H9 (cell line): Measurements from ENCODE around the gene ZNF132. TPM values are rescaled to one million over a fixed set of nuclear protein-coding genes. Genes with fewer than 3 reads are reported as not detected.

Experiments
- DNase-seq: peaks from one replicate; pipeline ENCODE4 v3.0.0-alpha.2; 2017
- H2AFZ ChIP-seq: one replicate; pipeline ENCODE4 v1.6.1; 2013; ENCODE audit warnings: mild to moderate bottlenecking, low read length, control low read depth, moderate library complexity
- H2AK5ac ChIP-seq: 2 replicates; pipeline ENCODE4 v1.6.1; 2013; ENCODE audit warnings: low read length, control low read depth, mixed read lengths; ENCODE audit not compliant: insufficient read length
- H2BK120ac ChIP-seq: one replicate; pipeline ENCODE4 v1.6.1; 2013; ENCODE audit warnings: low read depth, mild to moderate bottlenecking, low read length, control low read depth, inconsistent platforms; ENCODE audit not compliant: poor library complexity, severe bottlenecking
- H2BK12ac ChIP-seq: 2 replicates; pipeline ENCODE4 v1.6.1; 2013; ENCODE audit warnings: low read length, control low read depth, mixed read lengths, low read depth; ENCODE audit not compliant: insufficient read length
- H2BK15ac ChIP-seq: 2 replicates; pipeline ENCODE4 v1.6.1; 2013; ENCODE audit warnings: low read depth, low read length, control low read depth
- H2BK20ac ChIP-seq: one replicate; pipeline ENCODE4 v1.6.1; 2013; ENCODE audit warnings: low read depth, mild to moderate bottlenecking, low read length, control low read depth, inconsistent platforms; ENCODE audit not compliant: poor library complexity, severe bottlenecking
- H2BK5ac ChIP-seq: 2 replicates; pipeline ENCODE4 v1.6.1; 2013; ENCODE audit warnings: low read length, control low read depth, mixed read lengths; ENCODE audit not compliant: insufficient read length
- H3K14ac ChIP-seq: 2 replicates; pipeline ENCODE4 v1.6.1; 2013; ENCODE audit warnings: low read length, control low read depth; ENCODE audit not compliant: insufficient read depth
- H3K18ac ChIP-seq: 2 replicates; pipeline ENCODE4 v1.6.1; 2013; ENCODE audit warnings: low read depth, mild to moderate bottlenecking, mixed read lengths, low read length, control low read depth; ENCODE audit not compliant: insufficient read length
- H3K23ac ChIP-seq: 2 replicates; pipeline ENCODE4 v1.6.1; 2013; ENCODE audit warnings: low read length, control low read depth, mixed read lengths, low read depth; ENCODE audit not compliant: insufficient read length
- H3K23me2 ChIP-seq: 2 replicates; pipeline ENCODE4 v1.6.1; 2013; ENCODE audit warnings: low read depth, mild to moderate bottlenecking, mixed read lengths, low read length, control low read depth; ENCODE audit not compliant: insufficient read length, poor library complexity, severe bottlenecking
- H3K27ac ChIP-seq: 2 replicates; pipeline ENCODE4 v1.5.1; 2013; ENCODE audit warnings: low read length, control low read depth, mixed read lengths, low read depth; ENCODE audit not compliant: insufficient read length
- H3K27me3 ChIP-seq: 2 replicates; pipeline ENCODE4 v1.6.1; 2013; ENCODE audit warnings: low read length, control low read depth, inconsistent platforms; ENCODE audit not compliant: insufficient read depth
- H3K4ac ChIP-seq: 2 replicates; pipeline ENCODE4 v1.6.1; 2013; ENCODE audit warnings: low read depth, mild to moderate bottlenecking, control low read depth, inconsistent platforms, low read length, moderate library complexity
- H3K4me1 ChIP-seq: 2 replicates; pipeline ENCODE4 v1.6.1; 2013; ENCODE audit warnings: low read length, control low read depth, inconsistent platforms; ENCODE audit not compliant: insufficient read depth
- H3K4me2 ChIP-seq: 2 replicates; pipeline ENCODE4 v1.6.1; 2013; ENCODE audit warnings: low read length, control low read depth, mixed read lengths; ENCODE audit not compliant: insufficient read length, insufficient read depth
- H3K56ac ChIP-seq: 2 replicates; pipeline ENCODE4 v1.6.1; 2013; ENCODE audit warnings: low read depth, mild to moderate bottlenecking, mixed read lengths, low read length, control low read depth; ENCODE audit not compliant: insufficient read length
- H3K79me1 ChIP-seq: 2 replicates; pipeline ENCODE4 v1.6.1; 2013; ENCODE audit warnings: low read depth, mild to moderate bottlenecking, moderate library complexity, low read length, control low read depth, inconsistent platforms; ENCODE audit not compliant: insufficient read depth, poor library complexity, severe bottlenecking
- H3K79me2 ChIP-seq: 2 replicates; pipeline ENCODE4 v1.6.1; 2013; ENCODE audit warnings: low read length, control low read depth, inconsistent platforms; ENCODE audit not compliant: insufficient read depth
- H3K9ac ChIP-seq: 2 replicates; pipeline ENCODE4 v1.6.1; 2013; ENCODE audit warnings: low read length, control low read depth, mixed read lengths; ENCODE audit not compliant: insufficient read length; ENCODE audit errors: extremely low read depth
- H3K9me3 ChIP-seq: one replicate; pipeline ENCODE4 v1.6.1; 2013; ENCODE audit warnings: low read depth, low read length, inconsistent platforms; ENCODE audit not compliant: control insufficient read depth
- H3T11ph ChIP-seq: one replicate; pipeline ENCODE4 v1.6.1; 2013; ENCODE audit warnings: mild to moderate bottlenecking, low read length, control low read depth, inconsistent platforms
- H4K20me1 ChIP-seq: one replicate; pipeline ENCODE4 v1.6.1; 2013; ENCODE audit not compliant: control insufficient read depth, insufficient read length, insufficient read depth
- H4K5ac ChIP-seq: 2 replicates; pipeline ENCODE4 v1.6.1; 2013; ENCODE audit warnings: low read depth, mild to moderate bottlenecking, mixed read lengths, low read length, control low read depth; ENCODE audit not compliant: insufficient read length
- H4K8ac ChIP-seq: replicated peaks from 2 replicates; pipeline ENCODE4 v1.6.1; 2013; ENCODE audit warnings: low read length, control low read depth, mixed read lengths, low read depth; ENCODE audit not compliant: insufficient read length
- H4K91ac ChIP-seq: 2 replicates; pipeline ENCODE4 v1.6.1; 2013; ENCODE audit warnings: low read depth, mild to moderate bottlenecking, moderate library complexity, mixed read lengths, low read length, control low read depth; ENCODE audit not compliant: insufficient read length
- H3K27ac Mint-ChIP-seq, 3 experiments: 2 replicates in 2 of 3; 3 replicates in 1 of 3; pipeline ENCODE4 v1.8.0; 2020 to 2021; ENCODE audit warnings: mixed read lengths in 3 of 3, mild to moderate bottlenecking in 1 of 3, moderate library complexity in 1 of 3
- H3K27me3 Mint-ChIP-seq: 2 replicates; pipeline ENCODE4 v1.8.0; 2021; ENCODE audit warnings: low read depth, mild to moderate bottlenecking, moderate library complexity, mixed read lengths
- H3K36me3 Mint-ChIP-seq, 3 experiments: 2 replicates in 2 of 3; 3 replicates in 1 of 3; pipeline ENCODE4 v1.8.0; 2020 to 2021; ENCODE audit warnings: low read depth in 3 of 3, mixed read lengths in 3 of 3; ENCODE audit not compliant: insufficient read depth in 1 of 3
- H3K4me1 Mint-ChIP-seq, 2 experiments: 2 replicates each; pipeline ENCODE4 v1.8.0; 2020; ENCODE audit warnings: mixed read lengths in 2 of 2
- H3K4me3 Mint-ChIP-seq, 2 experiments: 2 replicates in 1 of 2; 3 replicates in 1 of 2; pipeline ENCODE4 v1.8.0; 2020 to 2021; ENCODE audit warnings: mild to moderate bottlenecking in 2 of 2, mixed read lengths in 2 of 2, moderate library complexity in 1 of 2
- H3K9me3 Mint-ChIP-seq, 2 experiments: 2 replicates in 1 of 2; 3 replicates in 1 of 2; pipeline ENCODE4 v1.8.0; 2020; ENCODE audit warnings: mild to moderate bottlenecking in 2 of 2, mixed read lengths in 2 of 2, moderate library complexity in 1 of 2
- CTCF ChIP-seq: fragments of 200-600 bp; sonication (generic); conservative IDR thresholded peaks from 3 replicates; pipeline ENCODE4 v1.8.0; 2021; ENCODE audit warnings: antibody characterized with exemption, mild to moderate bottlenecking
- WGBS: extraction: QIAGEN DNeasy Blood & Tissue Kit; methylation state at CpG from one replicate; pipeline ENCODE4 v1.1.7; 2013; ENCODE audit warnings: missing lambda C conversion rate, low lambda C conversion rate, mixed read lengths; ENCODE audit not compliant: insufficient read length; ENCODE audit errors: extremely low coverage; 5-methylcytosine and 5-hydroxymethylcytosine counted together
- total RNA-seq: library from RNA; stranded (reverse); gene quantifications from 2 replicates; pipeline ENCODE4 v1.2.1, GENCODE V29; 2021

Gene ZNF132
- total RNA-seq, 1 experiment from 2014 or later: 0.24 TPM

GRCh38 chr19:58397533-58398037, 42.4 kb downstream of the ZNF132 start:
- no peak overlapping the region for H3K18ac ChIP-seq
- no peak overlapping the region for H3K4ac ChIP-seq
- no peak for TF ChIP-seq CTCF
- WGBS: no CpG with 5 or more reads among the region's 7 CpGs
- H3K4me3 Mint-ChIP-seq: peak overlapping the region in 1 of 2 experiments; percentile 40; a peak in 1 of 5 replicates
- no peak overlapping the region for H4K91ac ChIP-seq
- H3K27ac ChIP-seq: no peak overlapping the region
- no peaks in the 10 kb centered on the region for H3K79me2 ChIP-seq
- no peak overlapping the region for H3K4me2 ChIP-seq
- no peak overlapping the region for H3K23ac ChIP-seq
- H2AFZ ChIP-seq: no peak overlapping the region
- H3K9ac ChIP-seq: no peak overlapping the region
- H3K23me2 ChIP-seq: peaks cover 13% of the 10 kb centered on the region
- H4K8ac ChIP-seq: no peak overlapping the region
- peaks cover 5% of the 10 kb centered on the region for H4K20me1 ChIP-seq
- H3K27me3 ChIP-seq: no peaks in the 10 kb centered on the region; the same call in 1 of the 2 replicates
- H3T11ph ChIP-seq: no peak overlapping the region
- peaks cover 3% of the 10 kb centered on the region for H3K79me1 ChIP-seq
- H3K9me3 Mint-ChIP-seq: no peaks in the 10 kb centered on the region
- no peak overlapping the region for H2BK5ac ChIP-seq
- DNase-seq: peak; percentile 50
- H3K9me3 ChIP-seq: no peaks in the 10 kb centered on the region
- no peak overlapping the region for H3K14ac ChIP-seq
- H3K4me1 ChIP-seq: no peaks in the 10 kb centered on the region
- H2BK20ac ChIP-seq: no peak overlapping the region
- H3K4me1 Mint-ChIP-seq: peaks cover 10 to 16% of the 10 kb centered on the region in 2 experiments
- no peak overlapping the region for H3K56ac ChIP-seq
- peaks cover 22 to 26% (median 24%) of the 10 kb centered on the region in 3 experiments; a peak in 6 of 7 replicates for H3K36me3 Mint-ChIP-seq
- H2BK120ac ChIP-seq: no peak overlapping the region
- H2BK12ac ChIP-seq: no peak overlapping the region
- no peak overlapping the region for H2BK15ac ChIP-seq
- H3K27me3 Mint-ChIP-seq: peaks cover 14% of the 10 kb centered on the region
- no peak overlapping the region for H2AK5ac ChIP-seq
- H3K27ac Mint-ChIP-seq: no peak overlapping the region
- H4K5ac ChIP-seq: no peak overlapping the region
